Smooth muscle cell (in vitro differentiated cells): Measurements from ENCODE around the gene SERTAD2. TPM values are rescaled to one million over a fixed set of nuclear protein-coding genes. Genes with fewer than 3 reads are reported as not detected.

Experiments used
- DNase-seq: peaks from one replicate; lab custom pipeline; 2025; ENCODE audit not compliant: unreplicated experiment; lab: John Stamatoyannopoulos, UW
- H2AFZ ChIP-seq: fragments of 200-600 bp; sonication (generic); 2 replicates; pipeline ENCODE4 v1.6.0; 2016; ENCODE audit warnings: antibody characterized with exemption, low read depth, mild to moderate bottlenecking
- H3F3A ChIP-seq: fragments of 200-600 bp; sonication (generic); 2 replicates; pipeline ENCODE4 v1.6.0; 2017; ENCODE audit warnings: antibody characterized with exemption, low read depth
- H3K27ac ChIP-seq: fragments of 200-600 bp; sonication (generic); 2 replicates; pipeline ENCODE4 v1.5.1; 2016; ENCODE audit warnings: low read depth, mild to moderate bottlenecking
- H3K27me3 ChIP-seq: fragments of 200-600 bp; sonication (generic); 2 replicates; pipeline ENCODE4 v1.6.1; 2016; ENCODE audit warnings: low read depth, mild to moderate bottlenecking
- H3K36me3 ChIP-seq: fragments of 200-600 bp; sonication (generic); 2 replicates; pipeline ENCODE4 v1.5.1; 2016; ENCODE audit warnings: low read depth
- H3K4me1 ChIP-seq: fragments of 200-600 bp; sonication (generic); 2 replicates; pipeline ENCODE4 v1.5.1; 2016; ENCODE audit warnings: low read depth
- H3K4me2 ChIP-seq: fragments of 200-600 bp; sonication (generic); 2 replicates; pipeline ENCODE4 v1.6.0; 2016; ENCODE audit warnings: mild to moderate bottlenecking
- H3K4me3 ChIP-seq: fragments of 200-600 bp; sonication (generic); 2 replicates; pipeline ENCODE4 v1.5.1; 2016; ENCODE audit warnings: mild to moderate bottlenecking
- H3K79me2 ChIP-seq: fragments of 200-600 bp; sonication (generic); 2 replicates; pipeline ENCODE4 v1.6.0; 2016; ENCODE audit warnings: low read depth, mild to moderate bottlenecking
- H3K9ac ChIP-seq: fragments of 200-600 bp; sonication (generic); 2 replicates; pipeline ENCODE4 v1.6.0; 2016; ENCODE audit warnings: low read depth
- H3K9me3 ChIP-seq: fragments of 200-600 bp; sonication (generic); replicated peaks from 2 replicates; pipeline ENCODE4 v1.5.1; 2016; ENCODE audit warnings: low read depth
- H4K20me1 ChIP-seq: fragments of 200-600 bp; sonication (generic); 2 replicates; pipeline ENCODE4 v1.6.0; 2016; ENCODE audit warnings: low read depth
- WGBS: methylation state at CpG from one replicate; pipeline ENCODE4 v1.1.7; 2016; ENCODE audit warnings: low lambda C conversion rate; 5-methylcytosine and 5-hydroxymethylcytosine counted together
- polyA plus RNA-seq: library from polyadenylated mRNA; unstranded; fragments of >200 nt; fragmentation: Nextera tagmentation; extraction: Ambion mirVana; gene quantifications from 2 replicates; pipeline ENCODE4 v1.2.1, GENCODE V29; 2016
- total RNA-seq: library from RNA; depleted of rRNA; stranded (reverse); fragments of >200 nt; gene quantifications from 2 replicates; pipeline ENCODE4 v1.2.3, GENCODE V29; 2014
- TF ChIP-seq, protein P1 (sequence below): fragments of 200-600 bp; sonication (generic); IDR thresholded peaks from 2 replicates; pipeline ENCODE4 v1.5.1; 2017; ENCODE audit warnings: borderline replicate concordance, mild to moderate bottlenecking, antibody characterized with exemption; ENCODE audit not compliant: insufficient read depth, poor library complexity, severe bottlenecking

SERTAD2 gene
- total and polyA plus RNA-seq, 2 experiments from 2014 or later, result 14.2 to 23.2 TPM

DNA sequence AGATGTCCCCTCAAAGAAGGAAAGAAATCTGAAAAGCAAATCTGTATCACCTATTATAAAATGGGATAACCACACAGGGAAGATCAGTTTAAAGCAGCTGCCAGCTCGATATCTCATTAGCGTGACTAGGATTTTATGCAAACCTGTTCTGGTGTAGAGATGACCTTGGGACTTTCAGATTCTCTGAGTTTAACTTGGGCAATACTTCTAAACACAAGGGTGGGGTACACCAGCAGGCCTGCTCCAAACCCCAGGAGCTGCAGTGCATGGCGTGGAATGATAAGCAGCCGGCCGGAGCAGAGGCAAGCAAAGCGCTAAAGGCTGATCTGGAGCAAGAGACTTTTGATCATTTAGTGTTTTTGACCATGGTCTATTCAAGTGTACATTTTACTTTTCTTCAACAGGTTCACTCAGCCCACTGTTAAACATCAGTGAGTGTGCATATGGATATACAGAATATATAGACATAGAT lies 4.7 kb downstream of the SERTAD2 start:
- peak overlapping the region; percentile 69 for H3K4me2 ChIP-seq
- WGBS, result 59% methylated on average over 6 of the region's 6 CpGs
- TF ChIP-seq, protein P1, sequence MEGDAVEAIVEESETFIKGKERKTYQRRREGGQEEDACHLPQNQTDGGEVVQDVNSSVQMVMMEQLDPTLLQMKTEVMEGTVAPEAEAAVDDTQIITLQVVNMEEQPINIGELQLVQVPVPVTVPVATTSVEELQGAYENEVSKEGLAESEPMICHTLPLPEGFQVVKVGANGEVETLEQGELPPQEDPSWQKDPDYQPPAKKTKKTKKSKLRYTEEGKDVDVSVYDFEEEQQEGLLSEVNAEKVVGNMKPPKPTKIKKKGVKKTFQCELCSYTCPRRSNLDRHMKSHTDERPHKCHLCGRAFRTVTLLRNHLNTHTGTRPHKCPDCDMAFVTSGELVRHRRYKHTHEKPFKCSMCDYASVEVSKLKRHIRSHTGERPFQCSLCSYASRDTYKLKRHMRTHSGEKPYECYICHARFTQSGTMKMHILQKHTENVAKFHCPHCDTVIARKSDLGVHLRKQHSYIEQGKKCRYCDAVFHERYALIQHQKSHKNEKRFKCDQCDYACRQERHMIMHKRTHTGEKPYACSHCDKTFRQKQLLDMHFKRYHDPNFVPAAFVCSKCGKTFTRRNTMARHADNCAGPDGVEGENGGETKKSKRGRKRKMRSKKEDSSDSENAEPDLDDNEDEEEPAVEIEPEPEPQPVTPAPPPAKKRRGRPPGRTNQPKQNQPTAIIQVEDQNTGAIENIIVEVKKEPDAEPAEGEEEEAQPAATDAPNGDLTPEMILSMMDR, result no peak

DNA sequence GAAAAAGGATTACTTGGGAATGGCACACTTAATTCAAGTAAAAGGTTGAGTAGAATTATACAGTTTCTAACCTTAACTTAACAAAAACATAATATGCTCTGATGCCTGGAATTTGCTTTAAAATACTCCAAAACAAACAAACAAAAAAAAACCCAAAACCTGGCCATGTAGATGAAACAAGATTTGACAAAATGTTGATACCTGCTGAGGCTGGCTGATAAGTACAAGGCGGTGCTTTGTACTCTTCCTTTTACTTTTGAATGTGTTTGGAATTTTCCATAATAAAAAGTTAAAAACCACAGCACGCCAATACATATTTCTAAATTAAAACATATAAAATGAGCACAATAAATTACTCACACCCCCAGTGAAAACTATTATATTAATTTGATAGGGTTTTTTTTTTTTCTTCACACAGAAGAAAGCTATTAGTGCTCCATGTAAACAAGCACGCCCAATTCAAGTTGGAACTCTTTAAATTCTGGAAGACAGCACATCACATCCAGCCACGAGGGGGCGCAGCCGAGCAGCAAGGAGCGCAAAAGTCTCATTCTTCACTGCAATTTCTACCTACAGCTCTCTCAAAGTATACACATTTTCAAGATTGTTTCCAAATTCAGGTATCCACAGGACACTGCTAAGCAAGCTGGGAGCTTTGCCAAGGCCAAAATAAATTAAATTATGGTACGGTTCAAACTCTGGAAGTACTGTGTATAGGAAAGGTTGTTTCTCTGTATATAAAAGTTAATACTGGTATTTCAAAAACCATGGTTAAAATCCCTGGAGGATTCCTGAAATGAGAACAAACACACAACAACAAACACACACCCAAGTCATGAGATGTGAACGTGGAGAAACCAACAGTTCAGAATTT lies 7.5 kb downstream of the SERTAD2 start:
- peaks cover 72% of the 10 kb centered on the region for H3K4me1 ChIP-seq
- H3K27me3 ChIP-seq, result no peaks in the 10 kb centered on the region
- 11% methylated on average over 9 of the region's 9 CpGs for WGBS
- H3F3A ChIP-seq, result peaks cover 4% of the 10 kb centered on the region
- no peaks in the 10 kb centered on the region for H3K9me3 ChIP-seq
- no peaks in the 10 kb centered on the region for H3K36me3 ChIP-seq
- H3K27ac ChIP-seq, result peak overlapping the region; percentile 98
- H3K79me2 ChIP-seq, result peaks cover 90% of the 10 kb centered on the region
- no peak overlapping the region for H3K4me3 ChIP-seq
- H2AFZ ChIP-seq, result no peak overlapping the region
- H3K9ac ChIP-seq, result no peak overlapping the region
- peak overlapping the region; percentile 88 for H3K4me2 ChIP-seq
- TF ChIP-seq, protein P1, result peak; percentile 98
- H4K20me1 ChIP-seq, result peaks cover 87% of the 10 kb centered on the region
- peak; percentile 54 for DNase-seq

More for the DNA sequence above, 4.7 kb downstream of the SERTAD2 start:
- H3K4me1 ChIP-seq, result peaks cover 68% of the 10 kb centered on the region
- H3K79me2 ChIP-seq, result peaks cover 82% of the 10 kb centered on the region
- H2AFZ ChIP-seq, result no peak overlapping the region
- H3K27ac ChIP-seq, result peak overlapping the region; percentile 79
- H3K27me3 ChIP-seq, result no peaks in the 10 kb centered on the region
- H4K20me1 ChIP-seq, result peaks cover 80% of the 10 kb centered on the region
- H3K9ac ChIP-seq, result peak overlapping the region; percentile 22
- H3K36me3 ChIP-seq, result no peaks in the 10 kb centered on the region
- H3K4me3 ChIP-seq, result peak overlapping the region; percentile 33
- no peaks in the 10 kb centered on the region for H3K9me3 ChIP-seq
- DNase-seq, result no peak
- peaks cover 4% of the 10 kb centered on the region for H3F3A ChIP-seq

DNA sequence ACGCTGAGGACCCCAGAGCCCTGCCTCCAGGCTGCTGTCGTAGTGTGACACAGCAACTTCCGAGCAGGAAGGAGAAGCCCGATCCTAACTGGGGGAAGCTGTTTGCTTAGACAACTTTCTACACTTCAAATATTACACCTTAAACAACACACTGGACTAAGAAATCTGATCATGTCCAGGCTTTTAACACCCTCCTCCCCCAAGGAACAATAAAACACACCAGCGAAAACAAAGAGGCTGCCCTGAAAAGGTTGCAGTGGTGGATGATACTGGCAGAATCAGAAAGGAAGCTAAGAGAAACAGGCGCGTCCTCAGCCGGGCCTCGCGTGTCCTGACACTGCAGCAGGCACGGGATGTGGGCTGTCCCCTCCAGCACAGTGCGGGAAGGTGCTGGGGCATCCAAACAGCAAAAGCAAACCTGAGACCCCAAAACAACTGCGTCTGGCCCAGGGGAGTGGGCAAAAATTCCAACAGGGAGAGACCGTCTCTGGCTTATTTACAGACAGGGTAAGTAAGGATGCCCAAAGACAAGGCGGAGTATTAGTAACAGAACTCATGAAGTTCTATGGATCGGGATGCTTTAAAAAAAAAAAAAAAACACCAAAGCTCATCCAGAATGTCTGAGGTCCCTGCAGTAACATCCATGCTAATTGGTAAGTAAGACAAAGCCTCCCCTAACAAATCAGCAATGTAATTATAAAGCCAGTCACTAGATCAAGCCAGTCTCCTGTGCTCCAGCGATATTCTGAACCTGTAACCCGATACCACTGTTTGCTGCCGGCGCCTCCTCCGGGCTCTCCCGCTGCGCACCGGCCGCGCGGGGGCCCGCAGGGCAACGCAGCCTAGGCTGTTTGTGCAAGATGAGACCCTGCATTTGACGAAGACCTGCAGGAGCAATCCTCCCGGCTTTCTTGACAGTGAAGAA lies 9.0 kb downstream of the SERTAD2 start:
- H2AFZ ChIP-seq, result peak overlapping the region; percentile 50
- 1% methylated on average over 31 of the region's 31 CpGs for WGBS
- H3K4me1 ChIP-seq, result peaks cover 71% of the 10 kb centered on the region
- peak overlapping the region; percentile 92 for H3K9ac ChIP-seq
- H3K27me3 ChIP-seq, result no peaks in the 10 kb centered on the region
- no peaks in the 10 kb centered on the region for H3K9me3 ChIP-seq
- peak; percentile 46 for DNase-seq
- peak overlapping the region; percentile 88 for H3K4me2 ChIP-seq
- TF ChIP-seq, protein P1, result no peak
- H4K20me1 ChIP-seq, result peaks cover 87% of the 10 kb centered on the region
- H3K4me3 ChIP-seq, result peak overlapping the region; percentile 55
- peaks cover 4% of the 10 kb centered on the region for H3F3A ChIP-seq
- peaks cover 90% of the 10 kb centered on the region for H3K79me2 ChIP-seq
- H3K36me3 ChIP-seq, result no peaks in the 10 kb centered on the region
- H3K27ac ChIP-seq, result peak overlapping the region; percentile 98
